ENCODE measurements around the gene PAQR9. TPM values are rescaled to one million over a fixed set of nuclear protein-coding genes. Genes with fewer than 3 reads are reported as not detected.
A peak's percentile ranks its signal among the peaks of the same experiment; 100 is the strongest.

Gene PAQR9
- total and polyA plus RNA-seq, 2 of the 13 experiments (the other 11 are each of a cell fraction or from before 2014, with no cell fraction given), result 3.7 to 10.3 TPM

DNA sequence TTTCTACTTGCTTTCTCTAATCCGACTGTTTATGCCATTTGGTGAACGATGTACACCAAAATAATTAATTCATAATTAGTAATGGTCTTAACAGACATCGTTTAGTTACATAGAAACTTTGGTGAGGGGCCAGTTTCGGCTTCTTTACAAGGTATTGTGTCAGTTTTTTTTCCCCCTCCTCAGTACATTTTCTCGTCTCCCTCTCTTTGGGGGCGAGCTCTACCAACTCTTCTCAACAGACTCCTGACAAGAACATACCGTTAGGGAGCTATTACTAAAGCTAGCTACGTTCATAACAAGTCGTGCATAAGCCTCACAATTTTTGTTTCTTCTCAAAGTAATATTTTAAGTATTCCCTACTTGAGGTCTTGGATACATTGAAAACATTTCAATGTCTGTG lies 39.3 kb upstream of the PAQR9 start (continued):
- TF ChIP-seq ZNF414 (CRISPR knock-in tag; IDR thresholded peaks at IDR 0.05), result no peak
- no peak for TF ChIP-seq ZNF232 (CRISPR knock-in tag; IDR thresholded peaks at IDR 0.05; ENCODE audit: borderline replicate concordance)

- peak; percentile 47 for DNase-seq (ENCODE audit: low spot score)
- H3K4me3 ChIP-seq (replicated peaks in 1 of 3; ENCODE audit: insufficient read depth in 1 of 3, low read depth in 2 of 3, low read length in 3 of 3), result peak overlapping the region; percentile 83 to 92 (median 90)
- peak; percentile 68 for ATAC-seq
- H4K20me1 ChIP-seq (ENCODE audit: insufficient read depth, low read length), result peaks cover 45% of the 10 kb centered on the region
- H3K4me1 ChIP-seq (ENCODE audit: insufficient read depth, low read length), result peaks cover 63% of the 10 kb centered on the region
- no peak for FAIRE-seq
- CTCF ChIA-PET (ENCODE audit: low intra/inter-chr PET ratio, low total read pairs), result no interaction called here
- peaks cover 67% of the 10 kb centered on the region for H3K79me2 ChIP-seq (ENCODE audit: insufficient read depth, low read length)
- intact Hi-C loops (cut with micrococcal nuclease; ENCODE audit: unreplicated experiment) (loop anchor here (5.0 kb wide), 1 partner anchor 280 kb away; the partner anchor contains the start of gene TRPC1), in situ Hi-C loops (cut with HindIII; ENCODE audit: extremely low pct_ligation_motif_present, low pct_unique_long_range_greater_than_20kb) (no loop called here)
- no TSS peak for BruUV-seq (replicated peaks)
- H3K27me3 ChIP-seq (ENCODE audit: control insufficient read depth in 1 of 2, insufficient read depth in 2 of 2, low read length in 2 of 2), result no peaks in the 10 kb centered on the region; a peak in 1 of 5 replicates
- H3K27ac ChIP-seq (ENCODE audit: extremely low read length, insufficient read depth, low read length), result peak overlapping the region; percentile 89
- H3K9ac ChIP-seq (ENCODE audit: insufficient read depth, low read depth, low read length), result peak overlapping the region; percentile 94
- no peaks in the 10 kb centered on the region for H3K36me3 ChIP-seq (replicated peaks in 1 of 2; ENCODE audit: control insufficient read depth in 1 of 2, insufficient read depth in 2 of 2, low read length in 2 of 2)
- H3K9me3 ChIP-seq (ENCODE audit: low read length), result no peaks in the 10 kb centered on the region
- peak overlapping the region; percentile 69 for H3K4me2 ChIP-seq (ENCODE audit: low read depth, low read length)
- 1% methylated on average over 19 of the region's 19 CpGs for WGBS (ENCODE audit: low lambda C conversion rate)
- POLR2A ChIA-PET, result interaction anchor here (0.6 to 2.6 kb wide), 14 partner anchors 12 to 935 kb away, joined by 3 to 17 read pairs (median 6); partner anchors contain the start of genes ATR and TRPC1
- H2AFZ ChIP-seq (ENCODE audit: low read length), result no peak overlapping the region
- TF ChIP-seq PRDM4 (CRISPR knock-in tag; IDR thresholded peaks at IDR 0.05; ENCODE audit: borderline replicate concordance) (no peak), CEBPG (CRISPR knock-in tag; IDR thresholded peaks at IDR 0.05) (peak; percentile 61), CEBPB (IDR thresholded peaks at IDR 0.05; ENCODE audit: borderline replicate concordance, low read depth, low read length) (peak; percentile 77), GATAD2A (CRISPR knock-in tag; IDR thresholded peaks at IDR 0.05) (no peak), ELF3 (CRISPR knock-in tag; IDR thresholded peaks at IDR 0.05) (0 out of 2 replicates have a peak, but pooled peaks have one; percentile 18), ZBTB3 (CRISPR knock-in tag; IDR thresholded peaks at IDR 0.05; ENCODE audit: borderline replicate concordance, low read depth) (0 out of 2 replicates have a peak, but pooled peaks have one; percentile 35), HES4 (CRISPR knock-in tag; IDR thresholded peaks at IDR 0.05; ENCODE audit: borderline replicate concordance) (no peak), KLF11 (CRISPR knock-in tag; IDR thresholded peaks at IDR 0.05) (no peak), ZNF30 (CRISPR knock-in tag; IDR thresholded peaks at IDR 0.05) (0 out of 2 replicates have a peak, but pooled peaks have one; percentile 2), MXI1 (IDR thresholded peaks at IDR 0.05; ENCODE audit: borderline replicate concordance, low read depth, low read length) (peak; percentile 62; the same call in 1 of the 3 replicates), ZNF768 (CRISPR knock-in tag; IDR thresholded peaks at IDR 0.05) (no peak), ZFAT (CRISPR knock-in tag; conservative IDR thresholded peaks at IDR 0.05) (0 out of 2 replicates have a peak, but pooled peaks have one; percentile 19), GLI4 (CRISPR knock-in tag; IDR thresholded peaks at IDR 0.05; ENCODE audit: borderline replicate concordance) (0 out of 2 replicates have a peak, but pooled peaks have one; percentile 10), XRCC5 (optimal IDR thresholded peaks at IDR 0.05; ENCODE audit: low read length) (no peak)
- TF ChIP-seq, protein P1, sequence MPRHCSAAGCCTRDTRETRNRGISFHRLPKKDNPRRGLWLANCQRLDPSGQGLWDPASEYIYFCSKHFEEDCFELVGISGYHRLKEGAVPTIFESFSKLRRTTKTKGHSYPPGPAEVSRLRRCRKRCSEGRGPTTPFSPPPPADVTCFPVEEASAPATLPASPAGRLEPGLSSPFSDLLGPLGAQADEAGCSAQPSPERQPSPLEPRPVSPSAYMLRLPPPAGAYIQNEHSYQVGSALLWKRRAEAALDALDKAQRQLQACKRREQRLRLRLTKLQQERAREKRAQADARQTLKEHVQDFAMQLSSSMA (CRISPR knock-in tag; IDR thresholded peaks at IDR 0.05), result no peak
- TF ChIP-seq, protein P2, sequence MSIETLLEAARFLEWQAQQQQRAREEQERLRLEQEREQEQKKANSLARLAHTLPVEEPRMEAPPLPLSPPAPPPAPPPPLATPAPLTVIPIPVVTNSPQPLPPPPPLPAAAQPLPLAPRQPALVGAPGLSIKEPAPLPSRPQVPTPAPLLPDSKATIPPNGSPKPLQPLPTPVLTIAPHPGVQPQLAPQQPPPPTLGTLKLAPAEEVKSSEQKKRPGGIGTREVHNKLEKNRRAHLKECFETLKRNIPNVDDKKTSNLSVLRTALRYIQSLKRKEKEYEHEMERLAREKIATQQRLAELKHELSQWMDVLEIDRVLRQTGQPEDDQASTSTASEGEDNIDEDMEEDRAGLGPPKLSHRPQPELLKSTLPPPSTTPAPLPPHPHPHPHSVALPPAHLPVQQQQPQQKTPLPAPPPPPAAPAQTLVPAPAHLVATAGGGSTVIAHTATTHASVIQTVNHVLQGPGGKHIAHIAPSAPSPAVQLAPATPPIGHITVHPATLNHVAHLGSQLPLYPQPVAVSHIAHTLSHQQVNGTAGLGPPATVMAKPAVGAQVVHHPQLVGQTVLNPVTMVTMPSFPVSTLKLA (IDR thresholded peaks at IDR 0.05), result peak; percentile 81
Observed at GRCh38 chr3:143002083-143002712, 38.7 kb upstream of the PAQR9 start.
